Caco-2 (cell line): ENCODE measurements around the gene FASTKD2. TPM values are rescaled to one million over a fixed set of nuclear protein-coding genes. Genes with fewer than 3 reads are reported as not detected.
A peak's percentile ranks its signal among the peaks of the same experiment; 100 is the strongest.

Experiments
- BruUV-seq: library from RNA; stranded (reverse); fragments of 400-500 nt; replicated peaks from 2 replicates; lab custom pipeline; 2021; lab: Mats Ljungman, UMichigan
- CTCF ChIA-PET: fragments of 300-600 bp; sonication (Branson Sonifier 250); formaldehyde crosslinking; loops from one replicate; lab custom pipeline; 2022; ENCODE audit warnings: antibody characterized with exemption; lab: Charles Lee
- POLR2A ChIA-PET: fragments of 300-600 bp; sonication (Branson Sonifier 250); formaldehyde crosslinking; loops from one replicate; lab custom pipeline; 2022; ENCODE audit warnings: antibody characterized with exemption; lab: Charles Lee
- DNase-seq, 2 experiments: peaks; one replicate each; pipeline versions ENCODE4 v3.0.0 to v3.0.0-alpha.2; 2020 to 2022
- H3K27me3 ChIP-seq: replicated peaks from 2 replicates; pipeline ENCODE4 v1.6.0; 2011; ENCODE audit warnings: low read length; ENCODE audit not compliant: control insufficient read depth, insufficient read depth
- H3K36me3 ChIP-seq: 2 replicates; pipeline ENCODE4 v1.5.1; 2011; ENCODE audit warnings: low read length; ENCODE audit not compliant: control insufficient read depth, insufficient read depth
- H3K4me1 ChIP-seq: fragments of 250-450 bp; sonication (Bioruptor Pico); 2 replicates; pipeline ENCODE4 v1.5.1; 2020; ENCODE audit warnings: mild to moderate bottlenecking
- H3K4me3 ChIP-seq: 2 replicates; pipeline ENCODE4 v1.5.1; 2011; ENCODE audit warnings: low read depth, mild to moderate bottlenecking, control low read depth, low read length
- H3K9me3 ChIP-seq: fragments of 250-450 bp; sonication (Bioruptor Pico); 2 replicates; pipeline ENCODE4 v1.5.1; 2020; ENCODE audit warnings: mild to moderate bottlenecking, moderate library complexity
- H3K27ac Mint-ChIP-seq: one replicate; pipeline ENCODE4 v1.8.0; 2022; ENCODE audit warnings: mixed read lengths; ENCODE audit not compliant: unreplicated experiment
- H3K27me3 Mint-ChIP-seq: one replicate; pipeline ENCODE4 v1.8.0; 2022; ENCODE audit warnings: mixed read lengths; ENCODE audit not compliant: insufficient read depth, unreplicated experiment
- H3K36me3 Mint-ChIP-seq: one replicate; pipeline ENCODE4 v1.8.0; 2022; ENCODE audit warnings: mild to moderate bottlenecking, mixed read lengths; ENCODE audit not compliant: insufficient read depth, unreplicated experiment
- H3K4me1 Mint-ChIP-seq: one replicate; pipeline ENCODE4 v1.8.0; 2022; ENCODE audit warnings: low read depth, mixed read lengths; ENCODE audit not compliant: unreplicated experiment
- H3K4me3 Mint-ChIP-seq: one replicate; pipeline ENCODE4 v1.8.0; 2022; ENCODE audit warnings: mild to moderate bottlenecking, moderate library complexity, mixed read lengths; ENCODE audit not compliant: unreplicated experiment
- H3K9me3 Mint-ChIP-seq: one replicate; pipeline ENCODE4 v1.8.0; 2022; ENCODE audit warnings: mixed read lengths; ENCODE audit not compliant: unreplicated experiment
- CTCF ChIP-seq, 2 experiments: fragments of 200-600 bp in 1 of 2; IDR thresholded peaks; 1 replicate in 1 of 2; 2 replicates in 1 of 2; pipeline versions ENCODE4 v1.5.1 to v1.8.0; 2011 to 2022; ENCODE audit warnings: antibody characterized with exemption in 1 of 2, control low read depth in 1 of 2, inconsistent platforms in 1 of 2, low read depth in 1 of 2, low read length in 1 of 2, mild to moderate bottlenecking in 1 of 2, moderate library complexity in 1 of 2; ENCODE audit not compliant: insufficient read depth in 1 of 2, severe bottlenecking in 1 of 2, unreplicated experiment in 1 of 2
- intact Hi-C: fragments of 100-400 bp; cut with micrococcal nuclease; formaldehyde crosslinking; loops from one replicate; pipeline ENCODE4 v1.10.0; 2022; ENCODE audit not compliant: unreplicated experiment
- total RNA-seq: library from RNA; stranded (reverse); gene quantifications from 2 replicates; pipeline ENCODE4 v1.2.3, GENCODE V29; 2022

FASTKD2 gene
- total RNA-seq, 1 experiment from 2014 or later: 29.8 TPM

- peaks cover 3% of the 10 kb centered on the region; the same call in 1 of the 2 replicates for H3K9me3 ChIP-seq
- BruUV-seq: no TSS peak
- H3K27me3 ChIP-seq: no peaks in the 10 kb centered on the region
- peaks cover 52% of the 10 kb centered on the region for H3K36me3 Mint-ChIP-seq
- 0 out of 2 replicates have a peak, but pooled peaks cover 1% of the 10 kb centered on the region for H3K36me3 ChIP-seq
- no peaks in the 10 kb centered on the region for H3K4me1 ChIP-seq
- DNase-seq: no peak
- no peak overlapping the region for H3K4me3 ChIP-seq
- H3K27ac Mint-ChIP-seq: no peak overlapping the region
- no peak for TF ChIP-seq CTCF (IDR thresholded peaks at IDR 0.05; ENCODE audit: insufficient read depth in 1 of 2, low read depth in 1 of 2, low read length in 1 of 2, severe bottlenecking in 1 of 2, unreplicated experiment in 1 of 2)
- no peaks in the 10 kb centered on the region for H3K4me1 Mint-ChIP-seq
- H3K27me3 Mint-ChIP-seq: no peaks in the 10 kb centered on the region
- H3K4me3 Mint-ChIP-seq: no peak overlapping the region
- intact Hi-C loops: no loop called here
- H3K9me3 Mint-ChIP-seq: peaks cover 22% of the 10 kb centered on the region
- CTCF ChIA-PET: no interaction called here
- POLR2A ChIA-PET: no interaction called here
Observed at GRCh38 chr2:206776432-206776831, 11.0 kb downstream of the FASTKD2 start.

GRCh38 chr2:206780671-206781070, 15.3 kb downstream of the FASTKD2 start:
- no peaks in the 10 kb centered on the region for H3K4me1 ChIP-seq
- no peak overlapping the region for H3K4me3 ChIP-seq
- CTCF ChIA-PET: interaction anchor here (0.7 to 0.9 kb wide), 2 partner anchors 90 to 370 kb away, joined by 4 to 6 read pairs; no protein-coding TSS in a partner anchor
- H3K27me3 Mint-ChIP-seq: no peaks in the 10 kb centered on the region
- H3K27ac Mint-ChIP-seq: no peak overlapping the region
- peaks cover 46% of the 10 kb centered on the region for H3K36me3 Mint-ChIP-seq
- BruUV-seq: no TSS peak
- H3K4me1 Mint-ChIP-seq: no peaks in the 10 kb centered on the region
- POLR2A ChIA-PET: no interaction called here
- H3K4me3 Mint-ChIP-seq: no peak overlapping the region
- peaks cover 3% of the 10 kb centered on the region; the same call in 1 of the 2 replicates for H3K9me3 ChIP-seq
- peaks cover 6% of the 10 kb centered on the region for H3K36me3 ChIP-seq
- no peak for TF ChIP-seq CTCF (IDR thresholded peaks at IDR 0.05; ENCODE audit: insufficient read depth in 1 of 2, low read depth in 1 of 2, low read length in 1 of 2, severe bottlenecking in 1 of 2, unreplicated experiment in 1 of 2)
- no peak for DNase-seq
- intact Hi-C loops: loop anchor here (1.0 to 2.0 kb wide), 3 partner anchors 87 to 388 kb away; no protein-coding TSS in a partner anchor
- H3K27me3 ChIP-seq: no peaks in the 10 kb centered on the region
- peaks cover 22% of the 10 kb centered on the region for H3K9me3 Mint-ChIP-seq

GRCh38 chr2:206783718-206784117, 18.3 kb downstream of the FASTKD2 start:
- Histone ChIP-seq H3K4me1 (no peaks in the 10 kb centered on the region), H3K4me3 (no peak overlapping the region), H3K27me3 (no peaks in the 10 kb centered on the region), H3K9me3 (no peaks in the 10 kb centered on the region), H3K36me3 (peaks cover 7% of the 10 kb centered on the region)
- Mint-ChIP-seq H3K4me3 (no peak overlapping the region), H3K27me3 (no peaks in the 10 kb centered on the region), H3K27ac (no peak overlapping the region), H3K36me3 (peaks cover 48% of the 10 kb centered on the region), H3K9me3 (peaks cover 9% of the 10 kb centered on the region), H3K4me1 (no peaks in the 10 kb centered on the region)
- CTCF ChIA-PET: interaction anchor here (0.7 kb wide), 1 partner anchor 23 kb away, joined by 5 read pairs; no protein-coding TSS in a partner anchor
- BruUV-seq: no TSS peak
- POLR2A ChIA-PET: no interaction called here
- TF ChIP-seq CTCF (IDR thresholded peaks at IDR 0.05; ENCODE audit: insufficient read depth in 1 of 2, low read depth in 1 of 2, low read length in 1 of 2, severe bottlenecking in 1 of 2, unreplicated experiment in 1 of 2): peak; percentile 60 to 84
- DNase-seq: peak in 1 of 2 experiments; percentile 28
- intact Hi-C loops: loop anchor here (1.0 kb wide), 1 partner anchor 18 kb away; the partner anchor contains the start of genes FASTKD2 and MDH1B
